ENCODE data around the gene SNRPA.
"Not testable (repeated sequence)": the region's sequence is repeated elsewhere in the genome, so short reads cannot be mapped to it uniquely, and the experiment has no call there.

SNRPA gene

GRCh38 chr19:40747536-40747935, 3.5 kb upstream of the SNRPA start:
- no peak for DNase-seq

- DNase-seq = peak; percentile 77
Measured at GRCh38 chr19:40750058-40750873, 737 bp upstream of the SNRPA start, which contains the start of gene ACTMAP. Gene ACTMAP (minus strand): TSS chr19:40750477. CDS start chr19:40749803, 674 bp downstream.

GRCh38 chr19:40752257-40752781, 1.3 kb downstream of the SNRPA start:
- DNase-seq = no peak

GRCh38 chr19:40754611-40755247, 3.7 kb downstream of the SNRPA start:
- DNase-seq = no peak

- DNase-seq = no peak
Measured at GRCh38 chr19:40755248-40755624, 4.2 kb downstream of the SNRPA start.

- no peak for DNase-seq
Measured at GRCh38 chr19:40755791-40756190, 4.8 kb downstream of the SNRPA start.

- no peak for DNase-seq
Measured at GRCh38 chr19:40756502-40757110, 5.6 kb downstream of the SNRPA start.

GRCh38 chr19:40758491-40758890, 7.5 kb downstream of the SNRPA start:
- no peak for DNase-seq

- DNase-seq = no peak
Measured at GRCh38 chr19:40759352-40759751, 8.3 kb downstream of the SNRPA start.

- no peak for DNase-seq
Measured at GRCh38 chr19:40762754-40763470, 11.9 kb downstream of the SNRPA start.

- DNase-seq = no peak
Measured at GRCh38 chr19:40763526-40763925, 12.5 kb downstream of the SNRPA start.

- no peak for DNase-seq
Measured at GRCh38 chr19:40763963-40764362, 13.0 kb downstream of the SNRPA start.

GRCh38 chr19:40766385-40766784, 15.4 kb downstream of the SNRPA start:
- DNase-seq = not testable (repeated sequence)

GRCh38 chr19:40768869-40769268, 17.9 kb downstream of the SNRPA start:
- DNase-seq = no peak

- not testable (repeated sequence) for DNase-seq
Measured at GRCh38 chr19:40771101-40771862, 20.3 kb downstream of the SNRPA start.

- DNase-seq = no peak
Measured at GRCh38 chr19:40774916-40775631, 24.1 kb downstream of the SNRPA start, which contains the start of gene MIA. Gene MIA (plus strand): TSS chr19:40775521. CDS start chr19:40775543, 22 bp downstream.

GRCh38 chr19:40775632-40776022, 24.6 kb downstream of the SNRPA start:
- no peak for DNase-seq

GRCh38 chr19:40776364-40776763, 25.4 kb downstream of the SNRPA start:
- DNase-seq = no peak

GRCh38 chr19:40776932-40777644, 26.1 kb downstream of the SNRPA start:
- DNase-seq = no peak

GRCh38 chr19:40777645-40777936, 26.6 kb downstream of the SNRPA start:
- no peak for DNase-seq

Data from 8988T (cell line).